ENCODE data around the gene TMEM178B.

Gene TMEM178B

DNA sequence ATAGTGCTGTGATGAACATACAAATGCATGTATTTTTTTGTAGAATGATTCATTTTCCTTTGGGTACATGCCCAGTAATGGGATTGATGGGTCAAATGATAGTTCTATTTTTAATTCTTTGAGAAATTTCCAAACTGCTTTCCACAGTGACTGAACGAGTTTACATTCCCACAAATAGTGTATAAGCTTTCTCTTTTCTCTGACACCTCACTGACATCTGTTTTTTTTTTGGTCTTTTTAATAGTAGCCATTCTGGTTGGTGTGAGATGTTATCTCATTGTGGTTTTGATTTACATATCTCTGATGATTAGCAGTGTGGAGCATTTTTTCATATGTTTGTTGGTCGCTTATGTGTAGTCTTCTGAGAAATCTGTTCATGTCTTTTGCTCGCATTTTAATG, 282.3 kb downstream of the TMEM178B start:
- TF ChIP-seq, protein P1, sequence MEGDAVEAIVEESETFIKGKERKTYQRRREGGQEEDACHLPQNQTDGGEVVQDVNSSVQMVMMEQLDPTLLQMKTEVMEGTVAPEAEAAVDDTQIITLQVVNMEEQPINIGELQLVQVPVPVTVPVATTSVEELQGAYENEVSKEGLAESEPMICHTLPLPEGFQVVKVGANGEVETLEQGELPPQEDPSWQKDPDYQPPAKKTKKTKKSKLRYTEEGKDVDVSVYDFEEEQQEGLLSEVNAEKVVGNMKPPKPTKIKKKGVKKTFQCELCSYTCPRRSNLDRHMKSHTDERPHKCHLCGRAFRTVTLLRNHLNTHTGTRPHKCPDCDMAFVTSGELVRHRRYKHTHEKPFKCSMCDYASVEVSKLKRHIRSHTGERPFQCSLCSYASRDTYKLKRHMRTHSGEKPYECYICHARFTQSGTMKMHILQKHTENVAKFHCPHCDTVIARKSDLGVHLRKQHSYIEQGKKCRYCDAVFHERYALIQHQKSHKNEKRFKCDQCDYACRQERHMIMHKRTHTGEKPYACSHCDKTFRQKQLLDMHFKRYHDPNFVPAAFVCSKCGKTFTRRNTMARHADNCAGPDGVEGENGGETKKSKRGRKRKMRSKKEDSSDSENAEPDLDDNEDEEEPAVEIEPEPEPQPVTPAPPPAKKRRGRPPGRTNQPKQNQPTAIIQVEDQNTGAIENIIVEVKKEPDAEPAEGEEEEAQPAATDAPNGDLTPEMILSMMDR (IDR thresholded peaks at IDR 0.05; ENCODE audit: low read length, missing control alignments) = no peak
- no peak overlapping the region for H3K4me3 ChIP-seq (replicated peaks; ENCODE audit: low read depth, low read length)
- peak; percentile 43 for DNase-seq (ENCODE audit: low read depth)

- DNase-seq (ENCODE audit: low read depth) = no peak
- TF ChIP-seq, protein P1 (IDR thresholded peaks at IDR 0.05; ENCODE audit: low read length, missing control alignments) = no peak
- no peak overlapping the region for H3K4me3 ChIP-seq (replicated peaks; ENCODE audit: low read depth, low read length)
These were observed 284.5 kb downstream of the TMEM178B start for GRCh38 chr7:141358386-141358785.

DNA sequence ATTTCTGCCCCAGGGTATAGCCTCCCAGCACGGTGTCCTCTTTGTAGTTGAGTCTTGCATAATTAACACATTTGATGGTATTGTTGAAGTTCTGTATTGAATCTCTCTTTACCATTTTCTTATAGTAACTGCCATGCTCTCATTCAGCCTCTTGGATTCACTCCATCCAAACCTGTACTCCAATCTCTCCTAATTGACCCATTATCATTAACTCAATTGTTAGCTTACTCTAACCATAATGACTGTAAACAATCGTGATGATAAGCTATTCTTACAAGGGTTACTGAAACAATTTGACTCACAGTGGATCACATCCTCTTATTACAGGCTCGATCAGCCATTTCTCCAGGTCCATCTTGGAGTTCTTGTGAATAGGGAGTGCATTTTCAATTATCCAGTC, 285.4 kb downstream of the TMEM178B start:
- H3K4me3 ChIP-seq (replicated peaks; ENCODE audit: low read depth, low read length) = no peak overlapping the region
- TF ChIP-seq, protein P1 (IDR thresholded peaks at IDR 0.05; ENCODE audit: low read length, missing control alignments) = no peak
- DNase-seq (ENCODE audit: low read depth) = no peak

DNA sequence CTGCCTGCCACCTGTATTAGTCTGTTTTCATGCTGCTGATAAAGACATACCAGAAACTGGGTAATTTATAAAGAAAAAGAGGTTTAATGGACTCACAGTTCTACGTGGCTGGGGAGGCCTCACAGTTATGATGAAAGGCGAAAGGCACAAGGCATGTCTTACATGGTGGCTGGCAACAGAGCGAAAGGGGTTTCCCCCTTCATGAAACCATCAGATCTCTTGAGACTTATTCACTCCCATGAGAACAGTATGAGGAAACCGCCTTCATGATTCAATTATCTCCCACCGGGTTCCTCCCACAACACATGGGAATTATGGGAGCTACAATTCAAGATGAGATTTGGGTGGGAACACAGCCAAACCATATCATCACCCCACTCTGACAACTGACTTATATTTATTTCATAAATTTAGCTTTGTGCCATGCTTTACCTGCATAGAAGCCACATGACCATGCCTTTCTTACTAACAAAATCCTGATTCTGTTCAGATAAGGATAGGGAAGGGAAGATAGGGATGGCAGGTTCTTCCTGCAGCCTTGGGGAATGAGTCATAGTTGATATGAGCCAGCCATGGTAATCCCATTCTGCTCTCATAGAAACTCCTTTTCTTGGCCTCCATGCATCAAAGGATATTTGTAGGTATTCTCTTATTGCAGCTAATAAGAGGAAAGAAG, 286.0 kb downstream of the TMEM178B start:
- TF ChIP-seq, protein P1 (IDR thresholded peaks at IDR 0.05; ENCODE audit: low read length, missing control alignments) = no peak
- no peak overlapping the region for H3K4me3 ChIP-seq (replicated peaks; ENCODE audit: low read depth, low read length)
- DNase-seq (ENCODE audit: low read depth) = peak; percentile 45

DNA sequence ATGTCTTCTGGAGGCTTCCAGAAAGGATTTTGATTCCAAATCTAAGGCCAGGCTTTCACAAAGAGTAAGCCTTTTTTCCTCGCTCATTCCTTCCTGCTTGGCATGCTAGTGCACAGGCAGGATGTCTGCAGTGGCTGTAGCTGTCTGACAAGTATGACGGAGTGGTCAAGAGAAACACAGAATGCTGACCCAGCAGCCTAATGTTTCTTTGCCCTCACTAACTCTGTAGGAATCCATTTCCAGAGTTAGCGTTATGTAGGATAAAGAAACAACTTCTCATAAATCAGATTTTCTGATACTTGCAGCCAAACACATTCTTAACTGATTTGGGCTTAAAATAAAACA, 286.5 kb downstream of the TMEM178B start:
- TF ChIP-seq, protein P1 (IDR thresholded peaks at IDR 0.05; ENCODE audit: low read length, missing control alignments) = no peak
- DNase-seq (ENCODE audit: low read depth) = no peak

DNA sequence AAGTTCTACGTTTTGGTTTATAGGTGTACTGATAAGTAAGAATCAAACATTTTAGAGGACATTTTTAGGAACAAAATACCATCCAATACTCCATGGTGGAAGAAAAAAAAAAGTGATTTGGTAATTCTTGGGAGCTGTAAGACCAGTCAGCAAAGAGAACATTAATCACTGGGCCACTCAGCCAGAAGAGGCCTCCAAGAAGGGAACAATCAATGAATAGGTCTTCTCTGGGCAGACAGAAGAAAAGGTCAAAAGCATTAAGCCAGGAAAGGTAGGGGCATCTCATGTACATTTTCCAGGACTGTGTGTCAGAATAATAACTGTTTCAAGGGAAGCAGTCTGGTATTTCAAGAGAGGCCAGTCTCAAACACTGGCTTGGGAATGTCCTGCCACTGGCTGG, 286.9 kb downstream of the TMEM178B start:
- TF ChIP-seq, protein P1 (IDR thresholded peaks at IDR 0.05; ENCODE audit: low read length, missing control alignments) = no peak
- no peak for DNase-seq (ENCODE audit: low read depth)

More for the DNA sequence above, 286.5 kb downstream of the TMEM178B start:
- no peak overlapping the region for H3K4me3 ChIP-seq (replicated peaks; ENCODE audit: low read depth, low read length)

DNA sequence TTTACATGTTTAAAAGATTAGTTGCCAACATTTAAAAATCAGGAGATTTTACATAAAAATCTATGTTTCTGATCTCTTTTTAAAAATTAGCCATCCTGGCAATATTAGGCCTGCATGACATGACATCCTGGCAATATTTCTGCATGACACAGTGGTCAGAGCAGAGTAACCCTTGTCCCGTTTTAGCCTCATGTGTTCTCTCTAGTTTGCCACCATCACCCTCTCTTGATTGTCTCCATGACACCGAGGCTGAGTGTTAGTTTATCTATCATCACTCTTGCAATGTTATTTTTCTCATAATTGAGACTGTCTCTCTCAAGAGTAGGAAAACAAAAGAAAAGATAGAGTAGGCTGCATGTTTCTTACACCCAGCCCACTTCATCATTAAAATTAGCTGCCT, 287.6 kb downstream of the TMEM178B start:
- no peak overlapping the region for H3K4me3 ChIP-seq (replicated peaks; ENCODE audit: low read depth, low read length)
- TF ChIP-seq, protein P1 (IDR thresholded peaks at IDR 0.05; ENCODE audit: low read length, missing control alignments) = no peak
- no peak for DNase-seq (ENCODE audit: low read depth)

More for the DNA sequence above, 286.9 kb downstream of the TMEM178B start:
- H3K4me3 ChIP-seq (replicated peaks; ENCODE audit: low read depth, low read length) = no peak overlapping the region
